Measurements from ENCODE around the gene CCDC9. TPM values are rescaled to one million over a fixed set of nuclear protein-coding genes. Genes with fewer than 3 reads are reported as not detected.

CCDC9 gene
- total and polyA plus RNA-seq, 2 experiments from 2014 or later = 14.5 to 15.0 TPM

GRCh38 chr19:47284324-47284899, 28.1 kb downstream of the CCDC9 start:
- Histone ChIP-seq H2AFZ (no peak overlapping the region), H3K9me2 (ENCODE audit: insufficient read depth) (no peaks in the 10 kb centered on the region), H3F3A (replicated peaks; ENCODE audit: low read depth) (peaks cover 11% of the 10 kb centered on the region; the same call in 1 of the 2 replicates), H3K4me3 (no peak overlapping the region), H4K20me1 (replicated peaks; ENCODE audit: insufficient read depth) (no peaks in the 10 kb centered on the region), H3K36me3 (ENCODE audit: insufficient read depth) (no peaks in the 10 kb centered on the region), H3K27ac (ENCODE audit: low read depth) (no peak overlapping the region), H3K79me2 (replicated peaks; ENCODE audit: insufficient read depth) (no peaks in the 10 kb centered on the region), H3K4me2 (no peak overlapping the region), H3K27me3 (ENCODE audit: insufficient read depth) (no peaks in the 10 kb centered on the region), H3K4me1 (ENCODE audit: insufficient read depth) (no peaks in the 10 kb centered on the region)
- Mint-ChIP-seq H3K36me3 (ENCODE audit: low read depth) (peaks cover 3% of the 10 kb centered on the region; the same call in 1 of the 3 replicates), H3K4me1 (peaks cover 1% of the 10 kb centered on the region; the same call in 2 of the 3 replicates), H3K4me3 (no peak overlapping the region), H3K27me3 (ENCODE audit: insufficient read depth, low read depth, poor library complexity) (peaks cover under 1% of the 10 kb centered on the region), H3K27ac (no peak overlapping the region), H3K9me3 (peaks cover 5% of the 10 kb centered on the region; the same call in 1 of the 3 replicates)
- ATAC-seq (peak; percentile 43), DNase-seq (ENCODE audit: low spot score) (peak; percentile 83)
- TF ChIP-seq CREB1 (CRISPR knock-in tag; IDR thresholded peaks at IDR 0.05; ENCODE audit: low read depth) (no peak), ZNF462 (CRISPR knock-in tag; IDR thresholded peaks at IDR 0.05) (no peak), CTCF (conservative IDR thresholded peaks at IDR 0.05; ENCODE audit: low read depth in 2 of 2) (peak; percentile 82 to 97), ZNF114 (CRISPR knock-in tag; IDR thresholded peaks at IDR 0.05) (no peak), ZNF331 (CRISPR knock-in tag; IDR thresholded peaks at IDR 0.05; ENCODE audit: low read depth) (no peak), EZH2 (IDR thresholded peaks at IDR 0.05; ENCODE audit: low read depth, unreplicated experiment) (no peak)

Measured in GM23338 (cell line).